Activated CD4-positive, alpha-beta T cell treated with anti-CD3 and anti-CD28 coated beads for 36 hours (primary cell): ENCODE measurements around the gene RASIP1. TPM values are rescaled to one million over a fixed set of nuclear protein-coding genes. Genes with fewer than 3 reads are reported as not detected.
A peak's percentile ranks its signal among the peaks of the same experiment; 100 is the strongest.
"Not testable (repeated sequence)": the region's sequence is repeated elsewhere in the genome, so short reads cannot be mapped to it uniquely, and the experiment has no call there.

Source experiments
- ATAC-seq: fragments of 200-7000 bp; cut with Tn5 transposase; one replicate; pipeline ENCODE4 v1.10.0; 2021; ENCODE audit warnings: mild to moderate bottlenecking, moderate library complexity
- CTCF ChIA-PET: fragments of 350-600 bp; sonication (Branson Sonifier 250); formaldehyde crosslinking; loops from one replicate; lab custom pipeline; 2021; ENCODE audit warnings: antibody characterized with exemption; lab: Charles Lee
- POLR2A ChIA-PET: fragments of 350-600 bp; sonication (Branson Sonifier 250); formaldehyde crosslinking; loops from one replicate; lab custom pipeline; 2021; ENCODE audit warnings: antibody characterized with exemption, inconsistent platforms; lab: Charles Lee
- DNase-seq: peaks from one replicate; pipeline ENCODE4 v3.0.0-alpha.2; 2020
- H3K27ac Mint-ChIP-seq: one replicate; pipeline ENCODE4 v1.8.0; 2021; ENCODE audit warnings: mixed read lengths
- H3K27me3 Mint-ChIP-seq: one replicate; pipeline ENCODE4 v1.8.0; 2021; ENCODE audit warnings: mixed read lengths
- H3K36me3 Mint-ChIP-seq: one replicate; pipeline ENCODE4 v1.8.0; 2021; ENCODE audit warnings: low read depth, mixed read lengths
- H3K4me1 Mint-ChIP-seq: one replicate; pipeline ENCODE4 v1.8.0; 2021; ENCODE audit warnings: mixed read lengths
- H3K4me3 Mint-ChIP-seq: one replicate; pipeline ENCODE4 v1.8.0; 2021; ENCODE audit warnings: mild to moderate bottlenecking, moderate library complexity, mixed read lengths
- H3K9me3 Mint-ChIP-seq: one replicate; pipeline ENCODE4 v1.8.0; 2021; ENCODE audit warnings: low read depth, mixed read lengths
- intact Hi-C, 2 experiments: fragments of 100-400 bp; cut with DNase I in 1 of 2; cut with micrococcal nuclease in 1 of 2; formaldehyde crosslinking; loops; one replicate each; pipeline versions ENCODE4 v1.14.2 to v1.15.1; 2022 to 2024; cut with DNase I, micrococcal nuclease
- total RNA-seq, 2 experiments: library from RNA; stranded (reverse); gene quantifications; one replicate each; pipeline ENCODE4 v1.2.3, GENCODE V29; 2021

RASIP1 gene
- total RNA-seq, 2 experiments from 2014 or later, result 0.67 to 0.73 TPM

GRCh38 chr19:48698046-48698445, 42.4 kb downstream of the RASIP1 start:
- no peak for DNase-seq
- peaks cover 11% of the 10 kb centered on the region for H3K27me3 Mint-ChIP-seq
- no peak overlapping the region for H3K4me3 Mint-ChIP-seq
- H3K36me3 Mint-ChIP-seq, result peaks cover 8% of the 10 kb centered on the region
- peak; percentile 33 for ATAC-seq
- intact Hi-C loops, result no loop called here
- peaks cover 10% of the 10 kb centered on the region for H3K4me1 Mint-ChIP-seq
- no peak overlapping the region for H3K27ac Mint-ChIP-seq
- no peaks in the 10 kb centered on the region for H3K9me3 Mint-ChIP-seq
- ChIA-PET POLR2A (no interaction called here), CTCF (no interaction called here)

- CTCF ChIA-PET, result interaction anchor here (0.6 to 1.0 kb wide), 5 partner anchors 13 to 729 kb away, joined by 3 to 4 read pairs (median 3); partner anchors contain the start of gene GFY
- Mint-ChIP-seq H3K27ac (no peak overlapping the region), H3K27me3 (peaks cover 11% of the 10 kb centered on the region), H3K36me3 (peaks cover 5% of the 10 kb centered on the region), H3K4me3 (no peak overlapping the region), H3K9me3 (no peaks in the 10 kb centered on the region), H3K4me1 (peaks cover 10% of the 10 kb centered on the region)
- intact Hi-C loops, result no loop called here
- POLR2A ChIA-PET, result interaction anchor here (0.5 to 0.7 kb wide), 2 partner anchors 17 to 387 kb away, joined by 3 to 4 read pairs; no protein-coding TSS in a partner anchor
- ATAC-seq (peak; percentile 49), DNase-seq (no peak)
Measured at GRCh38 chr19:48696353-48697010, 43.9 kb downstream of the RASIP1 start.

- CTCF ChIA-PET, result interaction anchor here (0.5 to 1.0 kb wide), 4 partner anchors 12 to 51 kb away, joined by 3 read pairs; partner anchors contain the start of gene IZUMO1
- H3K4me1 Mint-ChIP-seq, result peaks cover 10% of the 10 kb centered on the region
Measured at GRCh38 chr19:48695743-48696352, 44.6 kb downstream of the RASIP1 start, which contains the start of gene FUT2. Gene FUT2 (plus strand): TSS chr19:48695971. CDS start chr19:48702957, 6,986 bp downstream.

GRCh38 chr19:48693629-48694028, 46.8 kb downstream of the RASIP1 start:
- ATAC-seq, H3K27me3 Mint-ChIP-seq, H3K27ac Mint-ChIP-seq, H3K9me3 Mint-ChIP-seq, H3K4me3 Mint-ChIP-seq, DNase-seq, POLR2A ChIA-PET, CTCF ChIA-PET, intact Hi-C loops, H3K36me3 Mint-ChIP-seq: not testable (repeated sequence)
- H3K4me1 Mint-ChIP-seq, result peaks cover 10% of the 10 kb centered on the region

More at GRCh38 chr19:48695743-48696352, 44.6 kb downstream of the RASIP1 start, which contains the start of gene FUT2:
- H3K27me3 Mint-ChIP-seq, result peaks cover 11% of the 10 kb centered on the region
- H3K36me3 Mint-ChIP-seq, result peaks cover 5% of the 10 kb centered on the region
- ATAC-seq, result no peak
- no peaks in the 10 kb centered on the region for H3K9me3 Mint-ChIP-seq
- DNase-seq, result no peak
- intact Hi-C loops, result no loop called here
- POLR2A ChIA-PET, result no interaction called here
- no peak within 1 kb of the TSS for H3K27ac Mint-ChIP-seq
- no peak within 1 kb of the TSS for H3K4me3 Mint-ChIP-seq

GRCh38 chr19:48689449-48689848, 51.0 kb downstream of the RASIP1 start:
- Mint-ChIP-seq H3K27me3 (no peaks in the 10 kb centered on the region), H3K4me1 (no peaks in the 10 kb centered on the region), H3K36me3 (no peaks in the 10 kb centered on the region), H3K4me3 (no peak overlapping the region), H3K27ac (no peak overlapping the region), H3K9me3 (no peaks in the 10 kb centered on the region)
- ATAC-seq (no peak), DNase-seq (no peak)
- POLR2A ChIA-PET, result interaction anchor here (0.6 kb wide), 1 partner anchor 81 kb away, joined by 4 read pairs; no protein-coding TSS in a partner anchor
- intact Hi-C loops, result no loop called here
- CTCF ChIA-PET, result interaction anchor here (0.6 kb wide), 1 partner anchor 509 kb away, joined by 3 read pairs; no protein-coding TSS in a partner anchor

GRCh38 chr19:48687776-48688175, 52.6 kb downstream of the RASIP1 start:
- ChIA-PET CTCF (interaction anchor here (1.1 kb wide), 1 partner anchor 10 kb away, joined by 4 read pairs; no protein-coding TSS in a partner anchor), POLR2A (no interaction called here)
- intact Hi-C loops, result no loop called here
- H3K4me1 Mint-ChIP-seq, result no peaks in the 10 kb centered on the region
- no peak overlapping the region for H3K27ac Mint-ChIP-seq
- DNase-seq (no peak), ATAC-seq (no peak)
- no peaks in the 10 kb centered on the region for H3K27me3 Mint-ChIP-seq
- no peaks in the 10 kb centered on the region for H3K36me3 Mint-ChIP-seq
- H3K9me3 Mint-ChIP-seq, result no peaks in the 10 kb centered on the region
- H3K4me3 Mint-ChIP-seq, result no peak overlapping the region

- ATAC-seq, CTCF ChIA-PET, H3K27ac Mint-ChIP-seq, DNase-seq, intact Hi-C loops, H3K4me3 Mint-ChIP-seq, H3K36me3 Mint-ChIP-seq, H3K9me3 Mint-ChIP-seq, H3K4me1 Mint-ChIP-seq, POLR2A ChIA-PET, H3K27me3 Mint-ChIP-seq: not testable (repeated sequence)
Measured at GRCh38 chr19:48686637-48687036, 53.8 kb downstream of the RASIP1 start.

GRCh38 chr19:48686088-48686487, 54.3 kb downstream of the RASIP1 start:
- DNase-seq (no peak), ATAC-seq (no peak)
- Mint-ChIP-seq H3K27ac (no peak overlapping the region), H3K27me3 (no peaks in the 10 kb centered on the region), H3K4me1 (no peaks in the 10 kb centered on the region), H3K36me3 (no peaks in the 10 kb centered on the region), H3K4me3 (no peak overlapping the region), H3K9me3 (no peaks in the 10 kb centered on the region)
- CTCF ChIA-PET, result no interaction called here
- intact Hi-C loops, result no loop called here
- POLR2A ChIA-PET, result no interaction called here

GRCh38 chr19:48685583-48685982, 54.8 kb downstream of the RASIP1 start:
- DNase-seq, result no peak
- ATAC-seq, result no peak
- ChIA-PET CTCF (no interaction called here), POLR2A (no interaction called here)
- Mint-ChIP-seq H3K4me1 (no peaks in the 10 kb centered on the region), H3K27me3 (no peaks in the 10 kb centered on the region), H3K4me3 (no peak overlapping the region), H3K36me3 (no peaks in the 10 kb centered on the region), H3K27ac (no peak overlapping the region), H3K9me3 (no peaks in the 10 kb centered on the region)
- intact Hi-C loops, result no loop called here

GRCh38 chr19:48683349-48683748, 57.1 kb downstream of the RASIP1 start:
- intact Hi-C loops, result no loop called here
- Mint-ChIP-seq H3K4me1 (no peaks in the 10 kb centered on the region), H3K27ac (no peak overlapping the region), H3K9me3 (no peaks in the 10 kb centered on the region), H3K4me3 (no peak overlapping the region), H3K36me3 (no peaks in the 10 kb centered on the region), H3K27me3 (no peaks in the 10 kb centered on the region)
- ATAC-seq (no peak), DNase-seq (peak; percentile 38)
- ChIA-PET POLR2A (no interaction called here), CTCF (interaction anchor here (1.4 to 1.8 kb wide), 2 partner anchors 8 to 13 kb away, joined by 3 to 4 read pairs; partner anchors contain the start of gene FUT2)

- no peak overlapping the region for H3K27ac Mint-ChIP-seq
- no peak for DNase-seq
- no peak overlapping the region for H3K4me3 Mint-ChIP-seq
- CTCF ChIA-PET, result no interaction called here
- H3K27me3 Mint-ChIP-seq, result no peaks in the 10 kb centered on the region
- no peaks in the 10 kb centered on the region for H3K36me3 Mint-ChIP-seq
- H3K9me3 Mint-ChIP-seq, result no peaks in the 10 kb centered on the region
- no peaks in the 10 kb centered on the region for H3K4me1 Mint-ChIP-seq
- ATAC-seq, result peak; percentile 53
- intact Hi-C loops, result no loop called here
- POLR2A ChIA-PET, result no interaction called here
Measured at GRCh38 chr19:48681127-48681470, 59.3 kb downstream of the RASIP1 start.
